Hematopoietic multipotent progenitor cell (in vitro differentiated cells): ENCODE measurements around the gene TOP2A. TPM values are rescaled to one million over a fixed set of nuclear protein-coding genes. Genes with fewer than 3 reads are reported as not detected.

ENCODE experiments used
- DNase-seq, 3 donors: peaks; one replicate each; pipeline ENCODE4 v3.0.0-alpha.2; 2011 to 2015; ENCODE audit warnings: low read depth in 2 of 3, low spot score in 2 of 3
- total RNA-seq: library from RNA; depleted of rRNA; stranded (reverse); fragments of >200 nt; gene quantifications from one replicate; pipeline ENCODE4 v1.2.3, GENCODE V29; 2012

TOP2A gene
- total RNA-seq, 1 donor, result 2.4 TPM

DNA sequence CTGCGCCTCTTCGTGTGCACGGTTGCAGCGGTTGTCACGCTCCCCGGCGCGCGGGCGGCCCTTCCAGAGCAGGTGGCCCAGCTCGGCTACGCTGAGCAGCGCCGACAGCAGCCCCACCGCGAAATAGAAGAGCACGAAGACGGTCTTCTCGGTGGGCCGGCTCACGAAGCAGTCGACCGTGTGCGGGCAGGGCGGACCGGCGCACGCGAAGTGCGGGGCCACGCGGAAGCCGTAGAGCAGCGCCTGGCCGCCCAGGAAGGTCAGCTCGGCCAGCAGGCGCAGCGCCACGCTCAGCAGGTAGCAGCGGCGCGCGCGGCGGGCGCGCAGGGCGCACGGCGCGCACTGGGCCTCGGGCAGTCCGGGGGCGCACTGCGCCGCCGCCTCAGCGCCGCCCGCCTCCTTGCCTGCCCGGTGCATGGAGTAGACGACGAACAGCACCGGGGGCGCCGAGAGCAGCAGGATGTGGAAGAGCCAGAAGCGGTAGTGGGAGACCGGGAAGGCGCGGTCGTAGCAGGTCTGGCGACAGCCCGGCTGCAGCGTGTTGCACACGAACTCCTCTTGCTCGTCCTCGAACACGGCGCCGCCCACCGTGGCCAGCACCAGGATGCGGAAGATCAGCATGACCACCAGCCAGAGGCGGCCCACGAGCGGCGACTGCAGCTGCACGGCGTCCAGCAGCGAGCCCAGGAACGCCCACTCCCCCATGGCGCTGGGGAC is 54.4 kb downstream of the TOP2A start:
- DNase-seq, result no peak

DNA sequence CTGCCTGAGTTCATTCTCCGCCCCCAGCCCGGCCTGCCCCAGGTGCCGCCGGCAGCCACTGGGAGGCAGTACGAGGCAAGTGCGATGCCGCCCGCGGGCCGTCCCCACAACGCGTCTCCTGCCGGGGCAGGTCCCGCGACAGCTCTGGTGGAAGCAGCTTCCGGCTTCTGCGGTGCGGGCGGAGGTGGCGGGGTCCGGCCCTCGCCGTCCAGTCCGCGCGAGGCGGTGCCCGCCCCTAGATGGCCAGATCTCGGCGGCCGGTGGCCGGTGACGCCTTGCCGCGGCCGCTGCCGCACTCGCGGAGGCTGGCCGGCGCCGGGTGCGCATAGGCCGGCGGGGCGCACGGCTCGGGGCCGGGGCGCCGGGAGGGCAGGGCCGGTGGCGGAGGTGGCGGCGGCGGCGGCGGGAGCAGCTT is 55.0 kb downstream of the TOP2A start:
- peak in 2 of 3 donors; percentile 76 to 85 for DNase-seq

DNA sequence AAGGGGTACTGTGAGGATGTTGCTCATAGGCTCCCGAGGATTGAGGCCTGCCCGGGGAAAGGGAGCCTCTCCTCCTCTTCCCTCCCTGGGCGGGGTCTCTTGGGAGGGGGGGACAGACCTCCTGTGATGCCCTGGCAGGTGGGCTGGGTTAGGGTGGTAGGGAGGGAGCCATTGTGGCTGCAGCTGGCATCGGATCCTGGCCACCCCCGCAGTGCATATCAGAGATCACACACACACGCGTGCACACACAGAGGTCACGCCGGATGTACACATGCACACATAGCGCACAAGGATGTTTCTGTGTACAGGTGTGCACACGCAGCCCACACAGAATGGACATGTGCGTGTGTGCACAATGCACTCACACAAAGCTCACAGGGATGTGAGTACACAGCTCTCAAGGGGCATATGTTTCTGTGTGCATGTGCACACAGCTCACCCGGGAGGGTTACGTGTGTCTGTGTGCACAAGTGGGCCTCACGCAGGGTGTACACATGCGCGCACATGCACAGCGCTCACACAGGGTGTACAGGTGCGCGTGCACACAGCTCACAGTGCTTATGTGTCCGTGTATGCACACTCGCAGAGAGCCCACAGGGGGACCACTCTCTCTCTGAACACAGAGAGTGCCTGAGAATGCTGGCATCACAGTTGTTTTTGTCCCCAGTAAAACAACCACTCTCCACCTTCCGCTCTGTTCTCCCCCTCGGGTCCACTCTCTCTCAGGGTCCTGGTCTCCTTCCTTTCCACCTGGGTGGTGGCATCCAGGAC is 55.6 kb downstream of the TOP2A start:
- DNase-seq, result no peak

DNA sequence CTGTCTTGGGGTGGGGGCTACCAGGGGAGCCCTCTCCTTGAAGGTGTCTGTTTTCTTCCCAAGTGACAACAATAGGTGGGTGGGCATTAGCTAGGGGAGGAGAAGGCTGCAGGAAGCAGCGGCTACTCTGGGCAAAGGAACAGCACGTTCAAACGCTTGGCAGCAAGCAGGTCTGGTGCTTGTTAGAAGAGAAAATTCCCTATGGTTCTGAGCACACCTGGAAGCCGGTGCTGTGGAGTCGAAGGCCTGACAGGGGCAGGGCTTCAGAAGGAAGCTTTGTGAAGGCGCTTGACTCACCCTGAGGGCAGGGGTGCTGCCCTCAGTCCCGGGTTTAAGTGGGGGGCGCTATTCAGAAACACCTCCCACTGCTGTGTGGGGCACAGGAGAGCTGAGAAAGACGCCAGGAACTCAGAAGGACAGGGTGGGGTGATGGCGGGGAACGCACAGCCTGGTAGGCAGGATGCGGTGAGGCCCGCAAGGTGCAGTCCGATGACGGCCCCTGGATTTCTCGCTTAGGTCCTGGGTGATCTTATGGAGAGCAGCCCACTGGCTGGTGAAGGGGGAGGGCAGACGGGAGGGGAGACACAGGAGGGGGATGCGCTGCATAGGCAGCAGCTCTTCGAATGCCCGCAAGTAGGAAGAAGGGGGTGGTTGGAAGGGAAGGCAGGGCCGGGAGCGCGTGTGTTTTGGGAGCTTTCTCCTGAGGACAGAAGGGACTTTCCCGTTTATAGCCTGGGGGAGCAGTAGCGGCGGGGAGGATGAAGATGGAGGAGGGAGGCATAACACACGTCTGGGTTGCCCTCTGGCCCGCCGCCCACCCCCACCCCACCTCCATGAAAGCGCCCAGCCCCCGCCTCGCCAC is 56.4 kb downstream of the TOP2A start:
- DNase-seq, result no peak

DNA sequence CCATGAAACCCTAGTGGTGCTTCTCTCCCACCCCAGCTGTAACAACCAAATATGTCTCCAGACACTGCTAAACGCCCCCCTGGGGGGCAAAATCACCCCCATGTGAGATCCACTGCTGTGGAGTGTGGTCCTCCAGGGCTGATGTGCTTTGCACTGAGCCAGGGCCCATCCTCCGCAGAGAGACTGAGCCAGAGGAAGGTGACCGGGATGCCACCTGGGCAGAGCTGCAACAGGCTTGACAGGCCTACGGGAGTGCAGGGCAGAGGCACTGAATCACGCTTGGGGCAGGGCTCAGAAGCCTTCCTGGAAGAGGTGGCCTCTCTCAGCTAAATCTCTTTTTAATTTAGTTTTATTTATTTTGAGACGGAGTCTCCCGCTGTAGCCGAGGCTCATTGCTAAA is 57.6 kb downstream of the TOP2A start:
- DNase-seq, result no peak

DNA sequence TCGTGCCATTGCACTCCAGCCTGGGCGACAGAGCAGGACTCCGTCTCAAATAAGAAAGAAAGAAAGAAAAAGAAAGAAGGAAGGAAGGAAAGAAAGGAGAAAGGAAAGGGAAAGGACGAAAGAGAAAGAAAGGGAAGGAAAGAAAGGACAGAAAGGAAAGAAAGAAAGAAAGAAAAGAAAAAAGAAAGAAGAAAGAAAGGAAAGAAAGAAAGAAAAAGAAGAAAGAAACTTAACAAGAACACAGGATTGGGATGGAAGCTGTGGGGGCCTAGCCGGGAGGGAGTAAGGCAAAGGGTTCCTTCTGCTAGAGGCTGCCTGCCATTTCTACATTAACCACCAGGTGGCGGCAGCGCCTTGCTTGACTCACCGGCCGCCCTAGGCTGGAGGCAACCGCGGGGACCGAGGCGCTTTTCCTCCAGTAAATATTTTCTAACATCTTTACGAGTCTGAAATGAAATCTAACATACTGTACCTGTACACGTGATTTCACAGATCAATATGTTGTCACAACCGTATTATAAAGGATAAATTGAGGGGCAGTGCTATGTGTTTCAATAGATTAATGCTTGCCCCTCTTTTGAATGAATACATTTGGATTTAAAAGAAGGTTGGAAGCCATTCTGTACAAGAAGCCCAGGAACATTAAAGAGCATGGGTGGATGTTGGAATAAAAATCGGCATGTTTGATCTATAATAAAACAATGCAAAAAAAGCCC is 59.2 kb downstream of the TOP2A start:
- DNase-seq, result peak; percentile 79 to 88 (median 82)

DNA sequence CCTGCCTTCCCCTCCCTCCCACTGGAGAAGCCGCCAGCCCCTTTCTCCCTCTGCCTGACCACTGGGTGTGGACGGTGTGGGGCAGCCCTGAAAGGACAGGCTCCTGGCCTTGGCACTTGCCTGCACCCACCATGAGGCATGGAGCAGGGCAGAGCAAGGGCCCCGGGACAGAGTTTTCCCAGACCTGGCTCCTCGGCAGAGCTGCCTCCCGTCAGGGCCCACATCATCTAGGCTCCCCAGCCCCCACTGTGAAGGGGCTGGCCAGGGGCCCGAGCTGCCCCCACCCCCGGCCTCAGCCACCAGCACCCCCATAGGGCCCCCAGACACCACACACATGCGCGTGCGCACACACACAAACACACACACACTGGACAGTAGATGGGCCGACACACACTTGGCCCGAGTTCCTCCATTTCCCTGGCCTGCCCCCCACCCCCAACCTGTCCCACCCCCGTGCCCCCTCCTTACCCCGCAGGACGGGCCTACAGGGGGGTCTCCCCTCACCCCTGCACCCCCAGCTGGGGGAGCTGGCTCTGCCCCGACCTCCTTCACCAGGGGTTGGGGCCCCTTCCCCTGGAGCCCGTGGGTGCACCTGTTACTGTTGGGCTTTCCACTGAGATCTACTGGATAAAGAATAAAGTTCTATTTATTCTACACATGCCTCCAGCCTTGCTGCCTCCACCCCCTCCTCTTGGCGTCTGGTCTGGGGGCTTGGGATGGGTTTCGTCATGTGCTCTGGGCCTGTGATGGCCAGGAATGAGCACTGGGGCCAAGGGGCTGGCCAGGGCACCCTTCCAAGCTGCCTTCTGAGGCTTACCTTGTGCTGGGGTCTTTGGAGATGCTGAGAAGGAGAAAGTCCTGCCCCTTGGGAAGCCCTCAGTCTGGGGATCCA is 60.5 kb downstream of the TOP2A start:
- no peak for DNase-seq

DNA sequence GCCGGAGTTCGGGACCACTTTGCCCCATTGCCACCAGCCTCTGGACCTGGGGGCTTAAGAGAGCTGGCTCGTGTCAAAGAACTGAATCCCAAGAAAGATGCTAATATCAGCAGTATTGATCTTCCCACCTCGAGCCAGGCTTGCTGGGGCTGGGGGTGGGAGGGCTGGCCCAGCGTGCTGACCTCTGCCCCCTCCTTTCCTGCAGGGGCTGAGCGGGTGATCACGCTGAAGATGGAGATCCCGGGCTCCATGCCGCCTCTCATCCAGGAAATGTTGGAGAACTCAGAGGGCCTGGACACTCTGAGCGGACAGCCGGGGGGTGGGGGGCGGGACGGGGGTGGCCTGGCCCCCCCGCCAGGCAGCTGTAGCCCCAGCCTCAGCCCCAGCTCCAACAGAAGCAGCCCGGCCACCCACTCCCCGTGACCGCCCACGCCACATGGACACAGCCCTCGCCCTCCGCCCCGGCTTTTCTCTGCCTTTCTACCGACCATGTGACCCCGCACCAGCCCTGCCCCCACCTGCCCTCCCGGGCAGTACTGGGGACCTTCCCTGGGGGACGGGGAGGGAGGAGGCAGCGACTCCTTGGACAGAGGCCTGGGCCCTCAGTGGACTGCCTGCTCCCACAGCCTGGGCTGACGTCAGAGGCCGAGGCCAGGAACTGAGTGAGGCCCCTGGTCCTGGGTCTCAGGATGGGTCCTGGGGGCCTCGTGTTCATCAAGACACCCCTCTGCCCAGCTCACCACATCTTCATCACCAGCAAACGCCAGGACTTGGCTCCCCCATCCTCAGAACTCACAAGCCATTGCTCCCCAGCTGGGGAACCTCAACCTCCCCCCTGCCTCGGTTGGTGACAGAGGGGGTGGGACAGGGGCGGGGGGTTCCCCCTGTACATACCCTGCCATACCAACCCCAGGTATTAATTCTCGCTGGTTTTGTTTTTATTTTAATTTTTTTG is 61.6 kb downstream of the TOP2A start:
- DNase-seq, result no peak

DNA sequence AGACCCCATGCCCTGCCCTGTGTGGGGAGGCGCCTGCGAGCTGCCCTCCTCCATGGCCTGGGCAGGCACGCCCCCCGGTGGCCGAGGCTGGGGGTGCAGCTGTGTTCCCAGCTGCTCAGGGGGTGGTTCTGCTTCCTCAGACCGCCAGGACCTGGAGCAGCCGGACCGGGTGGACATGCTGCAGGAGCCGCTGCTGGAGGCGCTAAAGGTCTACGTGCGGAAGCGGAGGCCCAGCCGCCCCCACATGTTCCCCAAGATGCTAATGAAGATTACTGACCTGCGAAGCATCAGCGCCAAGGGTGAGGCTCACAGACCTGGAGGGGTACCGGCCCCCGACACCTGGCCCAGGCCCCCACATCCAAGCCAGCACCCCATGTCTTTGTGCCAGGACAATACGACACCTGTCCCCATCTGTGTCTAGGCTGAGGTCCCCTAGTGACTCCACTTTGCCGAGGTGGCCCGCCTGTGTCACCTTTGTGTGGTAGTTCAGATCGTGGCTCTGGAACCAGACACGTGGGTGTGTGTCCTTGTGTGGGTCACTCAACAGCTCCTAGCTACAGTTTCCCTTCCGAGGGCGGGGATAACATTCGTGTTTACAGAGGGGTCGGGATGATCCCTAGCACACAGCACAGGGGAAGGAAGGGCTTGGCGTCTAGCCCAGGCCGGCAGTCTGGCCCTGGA is 62.4 kb downstream of the TOP2A start:
- DNase-seq, result peak; percentile 69 to 76 (median 70)

DNA sequence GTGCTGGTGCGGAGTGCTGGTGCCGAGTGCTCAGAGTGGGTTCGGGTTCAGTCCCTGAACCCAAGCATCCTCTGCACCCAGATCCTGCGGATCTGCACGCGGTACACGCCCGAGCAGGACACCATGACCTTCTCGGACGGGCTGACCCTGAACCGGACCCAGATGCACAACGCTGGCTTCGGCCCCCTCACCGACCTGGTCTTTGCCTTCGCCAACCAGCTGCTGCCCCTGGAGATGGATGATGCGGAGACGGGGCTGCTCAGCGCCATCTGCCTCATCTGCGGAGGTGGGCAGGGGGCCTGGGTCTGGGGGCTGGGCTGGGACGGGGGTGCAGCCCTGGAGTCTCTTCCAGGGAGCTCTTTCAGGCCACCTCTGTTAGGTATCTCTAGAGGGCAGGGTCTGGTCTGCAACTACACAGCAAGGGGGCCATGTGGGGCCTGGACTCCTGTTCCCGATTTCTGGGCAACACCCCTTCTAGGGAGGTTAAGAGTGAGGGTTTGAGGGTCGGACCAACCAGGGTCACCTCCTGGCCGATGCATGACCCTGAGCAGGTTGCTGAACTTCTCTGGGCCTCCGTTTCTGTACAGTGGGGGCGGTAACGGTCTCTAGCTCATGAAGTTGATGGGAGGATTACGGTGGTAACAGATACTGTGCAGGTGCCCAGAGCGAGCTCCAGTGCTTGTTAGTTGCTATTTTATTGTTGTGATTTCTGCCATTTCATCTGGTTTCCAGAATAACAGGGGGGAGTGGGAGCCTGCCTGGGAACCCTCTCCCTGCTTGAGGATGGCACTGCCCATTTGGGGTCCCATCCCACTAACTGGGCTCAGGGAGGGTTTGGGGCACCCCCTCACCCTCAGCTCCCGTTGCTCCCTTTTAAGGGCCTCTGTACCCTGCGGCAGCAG is 63.2 kb downstream of the TOP2A start:
- no peak for DNase-seq

DNA sequence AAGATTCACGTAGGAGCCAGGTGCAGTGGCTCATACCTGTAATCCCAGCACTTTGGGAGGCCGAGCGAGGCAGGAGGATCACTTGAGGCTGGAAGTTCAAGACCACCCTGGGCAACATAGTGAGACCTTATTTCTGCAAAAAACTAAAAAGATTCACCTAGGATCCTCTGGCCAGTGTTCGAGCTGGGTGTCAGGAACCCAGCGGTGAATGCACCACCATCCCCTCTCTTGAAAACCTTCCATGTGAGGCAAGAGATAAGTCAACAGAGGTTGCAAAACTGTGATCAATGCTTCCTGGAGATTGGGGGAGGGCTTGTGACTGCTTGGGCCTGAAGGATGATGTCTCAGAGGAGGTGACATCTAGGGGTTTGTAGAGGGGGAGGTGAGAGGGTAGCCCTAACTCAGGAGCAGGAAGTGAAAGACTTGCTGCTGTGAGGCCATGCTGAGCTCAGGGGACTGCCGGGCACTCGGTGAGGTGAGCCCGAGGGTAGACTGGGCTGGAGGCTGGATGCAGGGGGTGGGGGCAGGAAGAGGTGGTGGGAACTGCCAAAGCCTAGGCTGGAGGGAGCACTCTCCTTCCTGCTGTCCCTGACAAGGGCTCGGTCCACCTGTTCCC is 64.8 kb downstream of the TOP2A start:
- peak in 1 of 3 donors; percentile 63 for DNase-seq

DNA sequence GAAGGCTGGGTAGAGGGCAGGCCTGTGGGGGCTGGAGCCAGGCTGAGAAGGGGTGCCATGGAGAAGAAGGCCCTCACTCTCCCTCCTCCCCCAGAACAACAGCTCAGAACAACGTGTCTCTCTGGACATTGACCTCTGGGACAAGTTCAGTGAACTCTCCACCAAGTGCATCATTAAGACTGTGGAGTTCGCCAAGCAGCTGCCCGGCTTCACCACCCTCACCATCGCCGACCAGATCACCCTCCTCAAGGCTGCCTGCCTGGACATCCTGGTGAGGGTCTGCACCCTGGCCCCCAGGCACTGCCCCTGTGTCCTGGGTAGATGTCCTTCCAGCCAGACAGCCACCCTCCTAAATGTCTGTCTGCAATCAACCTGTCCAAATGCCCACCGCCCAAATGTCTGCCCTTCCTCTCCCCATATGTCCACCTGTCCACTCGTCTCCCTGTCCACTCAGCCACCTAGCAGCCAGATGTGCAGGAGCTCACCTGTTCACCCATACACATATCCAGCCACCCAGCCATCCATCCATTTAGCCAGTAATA is 65.4 kb downstream of the TOP2A start:
- DNase-seq, result no peak

DNA sequence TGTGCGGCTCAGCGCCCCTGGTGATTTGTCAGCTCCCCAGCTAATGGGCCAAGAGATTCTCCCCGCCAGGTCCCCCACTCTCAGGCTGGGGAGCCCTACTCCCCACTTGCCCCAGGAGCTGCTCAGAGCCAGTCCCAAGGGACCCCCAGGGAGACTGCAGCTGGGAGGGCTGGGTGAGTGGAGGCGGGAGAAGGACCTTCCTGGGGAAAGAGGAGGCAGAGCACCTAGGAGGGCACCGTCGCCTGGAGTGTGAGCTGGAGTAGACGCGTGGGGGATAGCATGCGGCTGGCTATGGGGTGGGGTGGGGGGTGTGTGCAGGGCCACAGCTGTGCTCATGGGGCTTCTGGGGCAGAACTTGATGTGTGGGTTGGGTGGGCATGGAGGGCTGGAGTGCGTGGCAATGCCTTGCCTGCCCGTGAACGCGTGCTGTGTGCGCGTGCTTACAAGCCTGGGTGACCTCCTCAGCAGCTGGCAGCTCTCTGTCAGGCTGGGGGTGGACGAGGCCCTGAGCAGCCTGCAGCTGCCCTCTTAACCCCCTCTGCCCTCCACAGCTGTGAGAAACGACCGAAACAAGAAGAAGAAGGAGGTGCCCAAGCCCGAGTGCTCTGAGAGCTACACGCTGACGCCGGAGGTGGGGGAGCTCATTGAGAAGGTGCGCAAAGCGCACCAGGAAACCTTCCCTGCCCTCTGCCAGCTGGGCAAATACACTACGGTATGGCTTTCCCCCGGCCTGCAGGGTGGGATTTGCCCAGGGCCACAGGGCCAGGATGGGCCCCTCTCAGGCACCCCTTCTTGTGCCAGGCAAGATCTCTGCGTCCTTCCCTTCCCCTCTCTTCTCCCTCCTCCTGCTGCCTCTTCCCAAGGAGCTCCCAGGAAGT is 66.1 kb downstream of the TOP2A start:
- no peak for DNase-seq

DNA sequence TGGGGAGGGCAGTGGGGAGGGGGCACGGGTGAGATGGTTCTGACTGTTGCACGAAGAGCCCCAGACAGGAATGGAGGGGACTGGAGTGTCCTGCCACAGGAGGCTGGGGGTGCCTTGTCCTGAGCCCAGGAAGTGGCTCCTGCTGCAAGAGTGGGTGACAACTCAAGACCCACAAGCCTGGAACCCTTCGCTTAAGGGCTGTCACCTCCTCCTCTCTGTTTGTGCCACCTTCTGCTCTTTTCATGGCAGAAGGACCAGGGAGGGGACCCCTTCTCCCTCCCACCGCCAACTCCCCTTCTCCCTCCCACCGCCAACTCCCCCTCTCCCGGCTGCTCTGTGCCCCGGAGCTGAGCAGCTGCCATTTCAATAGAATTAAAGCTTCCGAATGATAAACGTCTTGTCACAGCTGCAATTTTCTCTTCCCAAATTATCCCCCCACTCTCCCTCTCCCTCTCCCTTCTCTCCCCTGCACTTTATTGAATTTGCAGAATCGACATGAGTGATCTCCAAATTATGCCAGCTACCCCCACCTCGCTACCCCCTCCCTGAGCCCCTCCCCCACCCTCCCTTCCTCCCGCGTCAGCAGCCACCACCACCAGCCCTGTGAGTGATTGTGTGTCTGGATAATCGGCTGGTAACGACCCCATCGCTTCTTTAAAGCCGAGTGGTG is 66.9 kb downstream of the TOP2A start:
- DNase-seq, result no peak
